Body of pancreas (tissue), 4 donors: ENCODE results near the gene NISCH.

Experiments
- POLR2A ChIP-seq, 3 donors: fragments of 450-650 bp; IDR thresholded peaks; one replicate each; pipeline ENCODE4 v1.6.1; 2016; ENCODE audit warnings: antibody characterized with exemption in 3 of 3, mild to moderate bottlenecking in 2 of 3
- TF ChIP-seq, protein P1 (sequence below), 7 experiments: fragments of 450-650 bp in 4 of 7; fragments of 200-600 bp in 3 of 7; sonication (generic) in 3 of 7; IDR thresholded peaks; one replicate each; pipeline ENCODE4 v1.5.1; 2016 to 2019; ENCODE audit warnings: antibody characterized with exemption in 7 of 7

DNA sequence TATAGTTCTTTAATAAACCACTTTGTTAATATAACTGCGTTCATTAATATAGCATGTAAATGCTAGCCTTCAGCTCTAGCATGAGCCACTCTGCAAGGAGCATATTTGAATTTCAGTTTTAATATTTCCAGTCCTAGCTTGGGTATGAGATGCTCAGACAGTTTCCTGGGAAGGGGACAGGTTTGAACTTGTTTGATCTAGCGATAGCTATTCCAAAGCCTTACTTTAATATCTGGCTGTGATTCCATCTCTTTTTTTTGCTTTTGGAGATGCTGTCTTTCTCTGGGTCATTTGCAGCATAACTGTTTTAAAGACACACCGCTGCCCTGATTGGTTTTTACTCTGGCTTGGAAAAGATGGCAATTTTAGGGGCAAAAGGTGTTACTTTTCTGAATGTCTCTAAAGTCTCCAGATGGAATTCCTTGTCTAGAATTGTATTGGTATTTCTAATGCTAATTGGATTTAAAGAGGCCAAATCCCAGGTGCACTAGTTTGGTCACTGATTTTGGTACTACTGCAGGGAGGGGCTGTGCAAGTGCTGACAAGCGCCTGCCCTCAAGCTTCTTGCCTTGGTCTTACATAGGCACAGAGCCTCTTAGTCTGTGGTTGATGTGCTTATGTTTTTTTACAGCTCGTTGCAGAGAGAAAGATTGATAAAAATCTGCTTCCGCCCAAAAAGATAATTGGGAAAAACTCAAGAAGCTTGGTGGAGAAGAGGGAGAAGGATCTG, 2.8 kb downstream of the NISCH start:
- TF ChIP-seq, protein P1, sequence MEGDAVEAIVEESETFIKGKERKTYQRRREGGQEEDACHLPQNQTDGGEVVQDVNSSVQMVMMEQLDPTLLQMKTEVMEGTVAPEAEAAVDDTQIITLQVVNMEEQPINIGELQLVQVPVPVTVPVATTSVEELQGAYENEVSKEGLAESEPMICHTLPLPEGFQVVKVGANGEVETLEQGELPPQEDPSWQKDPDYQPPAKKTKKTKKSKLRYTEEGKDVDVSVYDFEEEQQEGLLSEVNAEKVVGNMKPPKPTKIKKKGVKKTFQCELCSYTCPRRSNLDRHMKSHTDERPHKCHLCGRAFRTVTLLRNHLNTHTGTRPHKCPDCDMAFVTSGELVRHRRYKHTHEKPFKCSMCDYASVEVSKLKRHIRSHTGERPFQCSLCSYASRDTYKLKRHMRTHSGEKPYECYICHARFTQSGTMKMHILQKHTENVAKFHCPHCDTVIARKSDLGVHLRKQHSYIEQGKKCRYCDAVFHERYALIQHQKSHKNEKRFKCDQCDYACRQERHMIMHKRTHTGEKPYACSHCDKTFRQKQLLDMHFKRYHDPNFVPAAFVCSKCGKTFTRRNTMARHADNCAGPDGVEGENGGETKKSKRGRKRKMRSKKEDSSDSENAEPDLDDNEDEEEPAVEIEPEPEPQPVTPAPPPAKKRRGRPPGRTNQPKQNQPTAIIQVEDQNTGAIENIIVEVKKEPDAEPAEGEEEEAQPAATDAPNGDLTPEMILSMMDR (IDR thresholded peaks at IDR 0.05), result no peak
- TF ChIP-seq POLR2A (IDR thresholded peaks at IDR 0.05), result no peak
